Breast epithelium (tissue), 4 donors: ENCODE measurements around the gene ACTMAP. TPM values are rescaled to one million over a fixed set of nuclear protein-coding genes. Genes with fewer than 3 reads are reported as not detected.

ENCODE experiments used
- DNase-seq, 2 donors: peaks; one replicate each; pipeline ENCODE4 v3.0.0-alpha.2; 2019; ENCODE audit warnings: low spot score in 2 of 2
- H3K27ac ChIP-seq, 2 donors: fragments of 200-600 bp; sonication (generic) in 1 of 2; one replicate each; pipeline ENCODE4 v1.5.1; 2016 to 2019; ENCODE audit warnings: mild to moderate bottlenecking in 1 of 2
- H3K27me3 ChIP-seq, 2 donors: fragments of 200-600 bp; sonication (generic) in 1 of 2; one replicate each; pipeline versions ENCODE4 v1.5.1 to v1.6.0; 2017 to 2019; ENCODE audit warnings: control low read depth in 1 of 2, mild to moderate bottlenecking in 1 of 2
- H3K36me3 ChIP-seq: fragments of 200-600 bp; one replicate; pipeline ENCODE4 v1.5.1; 2019
- H3K4me1 ChIP-seq, 2 donors: fragments of 200-600 bp; sonication (generic); one replicate each; pipeline ENCODE4 v1.5.1; 2016 to 2019; ENCODE audit warnings: control low read depth in 1 of 2
- H3K4me3 ChIP-seq, 3 donors: fragments of 200-600 bp; sonication (generic); 1 replicate in 2 of 3; 2 replicates in 1 of 3; pipeline ENCODE4 v1.5.1; 2016 to 2019; ENCODE audit warnings: mild to moderate bottlenecking in 3 of 3, moderate library complexity in 2 of 3
- H3K9me3 ChIP-seq, 2 donors: fragments of 200-600 bp; sonication (generic) in 1 of 2; one replicate each; pipeline ENCODE4 v1.5.1; 2016 to 2019; ENCODE audit warnings: control low read depth in 1 of 2
- CTCF ChIP-seq, 3 donors: fragments of 450-650 bp; IDR thresholded peaks; one replicate each; pipeline ENCODE4 v1.5.1; 2016 to 2017; ENCODE audit warnings: antibody characterized with exemption in 3 of 3, mild to moderate bottlenecking in 3 of 3, moderate library complexity in 3 of 3
- POLR2A ChIP-seq: fragments of 450-650 bp; IDR thresholded peaks from one replicate; pipeline ENCODE4 v1.6.1; 2016; ENCODE audit warnings: antibody characterized with exemption, mild to moderate bottlenecking, moderate library complexity
- POLR2AphosphoS5 ChIP-seq, 3 donors: sonication (generic); formaldehyde crosslinking; IDR thresholded peaks; one replicate each; pipeline ENCODE4 v1.6.1; 2017; ENCODE audit warnings: antibody characterized with exemption in 3 of 3
- intact Hi-C: fragments of 100-400 bp; cut with DNase I; formaldehyde crosslinking; loops from one replicate; pipeline ENCODE4 v1.15.1; 2023; ENCODE audit warnings: low total_unique reads
- total RNA-seq, 3 donors: library from RNA; depleted of rRNA; stranded (reverse); fragments of >200 nt; gene quantifications; one replicate each; pipeline ENCODE4 v1.1.0, GENCODE V29; 2016

Gene ACTMAP
- total RNA-seq, 3 donors from 2014 or later: 2.6 to 3.2 (median 2.9) TPM

- Histone ChIP-seq H3K36me3 (no peaks in the 10 kb centered on the region), H3K27ac (no peak overlapping the region), H3K27me3 (no peaks in the 10 kb centered on the region), H3K4me3 (no peak overlapping the region), H3K4me1 (no peaks in the 10 kb centered on the region), H3K9me3 (no peaks in the 10 kb centered on the region)
- intact Hi-C loops: no loop called here
- TF ChIP-seq CTCF (IDR thresholded peaks at IDR 0.05): peak in 2 of 3 donors; percentile 15 to 26
- TF ChIP-seq POLR2AphosphoS5 (IDR thresholded peaks at IDR 0.05): no peak
- DNase-seq: no peak
Observed at GRCh38 chr19:40702337-40703012, 47.8 kb downstream of the ACTMAP start.

- Histone ChIP-seq H3K4me3 (no peak overlapping the region), H3K9me3 (no peaks in the 10 kb centered on the region), H3K4me1 (no peaks in the 10 kb centered on the region), H3K27me3 (no peaks in the 10 kb centered on the region), H3K36me3 (no peaks in the 10 kb centered on the region), H3K27ac (no peak overlapping the region)
- no peak for DNase-seq
- no peak for TF ChIP-seq CTCF (IDR thresholded peaks at IDR 0.05)
- no peak for TF ChIP-seq POLR2A
- TF ChIP-seq POLR2AphosphoS5 (IDR thresholded peaks at IDR 0.05): no peak
- intact Hi-C loops: no loop called here
Observed at GRCh38 chr19:40701758-40702157, 48.5 kb downstream of the ACTMAP start.

- intact Hi-C loops: no loop called here
- H3K4me3 ChIP-seq: no peak overlapping the region
- H3K27me3 ChIP-seq: no peaks in the 10 kb centered on the region
- no peaks in the 10 kb centered on the region for H3K4me1 ChIP-seq
- no peak overlapping the region for H3K27ac ChIP-seq
- DNase-seq: no peak
- H3K36me3 ChIP-seq: no peaks in the 10 kb centered on the region
- TF ChIP-seq CTCF (IDR thresholded peaks at IDR 0.05): no peak
- TF ChIP-seq POLR2A: no peak
- TF ChIP-seq POLR2AphosphoS5 (IDR thresholded peaks at IDR 0.05): no peak
- no peaks in the 10 kb centered on the region for H3K9me3 ChIP-seq
Observed at GRCh38 chr19:40700083-40700482, 50.2 kb downstream of the ACTMAP start.

GRCh38 chr19:40697007-40697406 lies 53.3 kb downstream of the ACTMAP start:
- Histone ChIP-seq H3K4me1 (no peaks in the 10 kb centered on the region), H3K9me3 (no peaks in the 10 kb centered on the region), H3K27me3 (no peaks in the 10 kb centered on the region), H3K4me3 (no peak overlapping the region), H3K27ac (no peak overlapping the region), H3K36me3 (no peaks in the 10 kb centered on the region)
- intact Hi-C loops: no loop called here
- DNase-seq: no peak
- TF ChIP-seq POLR2AphosphoS5 (IDR thresholded peaks at IDR 0.05) (no peak), CTCF (IDR thresholded peaks at IDR 0.05) (no peak), POLR2A (no peak)

GRCh38 chr19:40695881-40696280 lies 54.4 kb downstream of the ACTMAP start:
- Histone ChIP-seq H3K4me3 (no peak overlapping the region), H3K36me3 (no peaks in the 10 kb centered on the region), H3K9me3 (no peaks in the 10 kb centered on the region), H3K27me3 (no peaks in the 10 kb centered on the region), H3K27ac (no peak overlapping the region), H3K4me1 (peaks cover 0 to 6% of the 10 kb centered on the region in 2 donors)
- no peak for DNase-seq
- TF ChIP-seq POLR2A (no peak), POLR2AphosphoS5 (IDR thresholded peaks at IDR 0.05) (no peak), CTCF (IDR thresholded peaks at IDR 0.05) (no peak)
- intact Hi-C loops: no loop called here
